RKO (cell line): ENCODE results near the gene IPO4.

Source experiments
- DNase-seq: peaks from one replicate; pipeline ENCODE4 v3.0.0-alpha.2; 2016; ENCODE audit warnings: low spot score

Gene IPO4

DNA sequence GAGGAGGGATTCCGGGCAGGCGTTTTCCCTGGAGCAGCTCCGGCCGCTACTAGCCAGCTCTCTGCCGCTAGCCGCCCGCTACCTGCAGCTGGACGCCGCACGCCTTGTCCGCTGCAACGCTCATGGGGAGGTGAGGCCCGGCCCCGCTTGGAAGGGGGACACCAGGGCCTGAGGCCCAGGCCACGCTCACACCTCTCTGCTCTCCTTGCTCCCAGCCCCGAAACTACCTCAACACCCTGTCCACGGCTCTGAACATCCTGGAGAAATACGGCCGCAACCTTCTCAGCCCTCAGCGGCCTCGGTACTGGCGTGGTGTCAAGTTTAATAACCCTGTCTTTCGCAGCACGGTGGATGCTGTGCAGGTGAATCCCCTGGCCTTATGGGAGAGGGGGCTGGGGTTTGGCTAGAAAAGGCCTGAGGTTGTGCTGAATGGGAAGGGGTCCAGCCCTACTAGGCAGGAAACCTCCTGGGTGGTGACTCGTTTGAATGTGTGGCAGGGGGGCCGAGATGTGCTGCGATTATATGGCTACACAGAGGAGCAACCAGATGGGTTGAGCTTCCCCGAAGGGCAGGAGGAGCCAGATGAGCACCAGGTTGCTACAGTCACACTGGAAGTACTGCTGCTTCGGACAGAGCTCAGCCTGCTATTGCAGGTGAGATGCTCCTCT, 40.7 kb downstream of the IPO4 start:
- peak; percentile 58 for DNase-seq

DNA sequence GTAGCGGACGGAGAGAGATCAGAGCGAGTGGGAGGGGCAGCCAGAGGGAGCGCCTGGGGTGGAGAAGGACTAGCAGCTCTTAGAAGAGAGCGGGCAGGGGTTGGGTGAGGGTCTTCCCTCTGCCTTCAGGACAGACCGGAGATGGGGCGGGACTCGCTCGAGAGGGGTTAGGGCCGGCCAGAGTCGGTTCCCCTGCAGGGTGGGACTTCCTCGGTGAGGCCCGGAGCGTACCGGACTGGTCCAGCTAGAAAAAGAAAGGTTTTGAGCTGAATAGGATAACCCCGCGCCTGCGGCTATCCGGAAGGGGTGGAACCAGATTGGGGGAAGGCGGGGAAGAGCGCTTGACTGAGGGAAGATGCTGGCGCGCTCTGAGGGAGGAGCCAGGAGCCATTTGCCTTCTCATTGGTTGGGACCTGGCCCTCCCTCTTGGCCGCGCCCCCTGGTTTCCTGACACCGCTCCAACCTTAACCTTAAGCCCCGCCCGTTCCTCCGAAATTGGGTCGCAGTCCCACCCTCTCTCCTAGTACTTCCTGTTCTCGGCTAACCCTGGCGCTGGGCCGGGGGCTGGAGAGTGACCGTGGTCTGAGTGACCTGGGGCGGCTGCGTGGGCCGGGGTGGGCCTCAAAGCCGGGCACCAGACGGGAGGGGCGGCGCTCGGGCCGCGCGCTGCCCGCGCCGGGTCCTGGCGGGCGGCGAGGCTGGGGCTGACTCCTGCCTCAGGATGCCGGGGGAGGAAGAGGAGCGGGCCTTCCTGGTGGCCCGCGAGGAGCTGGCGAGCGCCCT, 41.4 kb downstream of the IPO4 start, which contains the start of gene RNF31:
Gene RNF31, plus strand, starts transcription at position 521 of the 783 bp plus-strand sequence. Its CDS starts 201 bp downstream, at position 722.
- DNase-seq = peak; percentile 98

DNA sequence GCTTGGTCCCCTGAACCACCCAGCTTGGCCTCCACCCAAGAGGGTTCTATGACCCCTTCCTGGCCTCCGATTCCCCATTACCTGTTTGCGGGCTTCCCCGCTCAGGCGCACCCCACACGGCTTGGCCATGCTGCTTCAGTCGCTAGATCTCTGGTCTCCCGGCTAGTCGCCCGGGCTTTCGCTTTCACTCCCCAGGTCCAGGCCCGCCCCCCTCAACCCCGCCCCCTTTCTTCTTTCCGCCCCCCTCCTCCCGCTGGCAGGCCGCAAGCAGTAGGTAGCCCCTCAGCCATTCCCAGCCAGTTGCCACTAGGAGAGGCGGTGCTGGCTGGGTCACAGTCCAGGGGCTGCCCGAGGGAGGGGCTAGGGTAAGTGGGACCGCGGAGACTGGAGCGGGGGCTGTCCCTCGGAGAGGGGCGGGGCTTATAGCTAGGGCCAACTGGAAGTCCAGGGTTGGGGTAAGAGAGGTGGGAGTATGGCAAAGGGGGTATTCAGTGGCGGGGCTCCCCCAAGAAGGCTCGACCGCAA, 42.1 kb downstream of the IPO4 start, which contains the start of gene PSME2:
Gene PSME2, minus strand, starts transcription at position 158 of the 525 bp plus-strand sequence. Its CDS starts 29 bp downstream, at position 129.
- DNase-seq = peak; percentile 96

DNA sequence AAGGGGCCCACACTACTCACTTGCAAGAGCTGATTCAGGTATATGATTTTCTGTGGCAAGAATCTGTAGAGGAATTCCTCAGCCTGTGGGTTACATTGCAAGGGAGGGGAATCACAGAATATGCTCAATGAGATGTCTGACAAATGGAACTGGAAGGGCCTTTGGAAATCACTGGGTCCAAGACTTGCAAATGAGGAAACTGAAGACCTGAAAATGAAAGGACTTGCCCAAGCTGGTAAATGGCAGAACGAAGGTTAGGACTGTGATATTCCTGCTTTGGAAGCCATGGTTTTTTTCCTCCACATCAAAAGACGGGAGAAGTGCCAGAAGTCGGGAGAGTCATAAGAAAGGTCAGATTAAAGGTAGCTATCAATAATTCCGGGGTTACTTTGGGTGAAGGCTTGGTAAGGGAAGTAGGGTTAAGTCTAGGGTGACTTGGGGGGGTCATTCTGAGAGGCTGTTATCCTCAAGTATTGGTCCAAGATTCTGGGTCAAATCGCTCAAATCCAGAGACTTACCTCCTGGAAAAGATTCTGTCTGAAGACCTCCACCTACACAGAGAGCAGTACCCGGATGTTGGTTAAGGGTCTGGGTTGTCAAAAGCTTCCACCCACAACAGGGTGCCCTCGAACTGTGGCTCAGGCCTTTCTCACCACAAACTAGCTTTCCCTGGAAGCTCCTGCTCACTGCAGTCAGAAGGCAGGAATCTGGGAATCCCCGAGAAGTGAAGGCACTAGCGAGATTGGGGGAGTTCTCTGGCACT, 42.7 kb downstream of the IPO4 start:
- DNase-seq = peak; percentile 71

DNA sequence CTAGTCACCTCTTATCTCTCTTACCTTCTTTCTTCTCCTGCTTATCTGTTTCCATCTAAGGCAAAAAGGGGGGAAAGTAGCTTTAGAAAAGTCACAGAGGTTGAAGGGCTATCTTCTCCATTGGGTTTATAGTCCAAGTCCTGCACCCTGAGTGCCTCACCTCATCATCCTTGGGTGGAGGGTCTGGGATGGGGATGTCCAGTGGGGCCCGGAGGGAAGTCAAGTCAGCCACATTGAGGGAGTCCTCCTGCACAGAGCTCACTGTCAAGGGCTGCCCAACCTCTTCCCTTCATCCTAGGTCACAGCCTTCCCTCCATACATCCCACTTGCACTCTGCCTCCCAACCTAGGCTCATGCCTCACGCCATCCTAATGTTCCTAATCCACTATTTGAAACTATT, 43.4 kb downstream of the IPO4 start:
- DNase-seq = no peak

GRCh38 chr14:24144451-24144850, 44.2 kb downstream of the IPO4 start:
- no peak for DNase-seq

DNA sequence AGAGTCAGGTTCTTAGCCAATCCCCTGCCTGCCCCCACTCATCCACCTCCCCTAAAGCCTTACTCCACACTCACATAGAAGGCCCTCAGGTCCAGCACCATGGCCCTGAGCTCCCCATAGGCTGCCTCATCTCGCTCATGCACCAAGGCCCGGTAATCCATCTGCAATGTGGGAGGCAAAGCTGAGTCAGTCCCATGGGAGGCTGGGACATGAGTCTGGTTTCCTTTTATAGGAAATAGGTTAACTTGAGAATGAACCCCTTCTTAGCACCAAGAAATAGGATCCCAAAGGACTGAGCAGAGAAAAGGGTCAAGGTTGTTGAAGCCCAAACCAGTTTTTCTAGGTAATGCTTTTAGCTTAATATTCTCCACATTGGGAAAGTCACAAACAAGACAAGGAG, 45.1 kb downstream of the IPO4 start:
- DNase-seq = peak; percentile 57

GRCh38 chr14:24141097-24141880, 47.3 kb downstream of the IPO4 start, which contains the start of gene EMC9:
EMC9 (minus strand) TSS chr14:24141591; CDS start chr14:24141304, 287 bp downstream.
- peak; percentile 99 for DNase-seq

- DNase-seq = no peak
Measured at GRCh38 chr14:24139272-24139934, 49.2 kb downstream of the IPO4 start.

- no peak for DNase-seq
Measured at GRCh38 chr14:24138396-24139271, 50.0 kb downstream of the IPO4 start.

- DNase-seq = no peak
Measured at GRCh38 chr14:24137529-24138395, 50.9 kb downstream of the IPO4 start.

DNA sequence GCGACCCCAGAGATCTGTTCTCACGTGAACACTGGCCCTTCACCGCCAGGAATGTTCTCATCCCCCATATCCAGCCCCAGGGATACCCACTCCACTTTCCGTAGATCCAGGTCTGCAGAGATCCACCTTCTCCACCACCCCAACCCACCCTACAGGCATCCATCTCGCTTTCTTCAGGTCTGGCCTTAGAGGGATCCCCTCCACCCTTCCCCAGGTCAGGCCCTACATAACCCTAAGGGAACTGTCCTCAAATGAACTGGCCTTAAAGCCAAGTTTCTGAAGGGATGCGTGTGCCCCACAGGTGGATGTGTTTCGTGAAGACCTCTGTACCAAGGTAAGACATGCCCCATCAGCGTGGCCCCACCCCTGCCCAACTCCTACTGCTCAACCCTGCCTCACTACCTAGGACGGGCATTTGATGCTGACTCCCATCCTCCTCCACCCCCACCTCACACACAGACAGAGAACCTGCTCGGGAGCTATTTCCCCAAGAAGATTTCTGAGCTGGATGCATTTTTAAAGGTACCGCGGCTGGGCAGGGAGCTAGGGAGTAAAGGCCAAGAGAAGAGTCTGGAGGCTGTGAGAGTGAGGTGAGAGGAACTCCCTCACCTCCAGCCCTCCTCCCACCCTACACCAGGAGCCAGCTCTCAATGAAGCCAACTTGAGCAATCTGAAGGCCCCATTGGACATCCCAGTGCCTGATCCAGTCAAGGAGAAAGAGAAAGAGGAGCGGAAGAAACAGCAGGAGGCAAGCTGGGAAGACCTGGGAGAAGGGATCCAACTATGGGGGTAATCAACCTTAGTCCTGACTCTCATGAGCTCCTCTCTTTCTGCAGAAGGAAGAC, 51.7 kb downstream of the IPO4 start:
- DNase-seq = no peak

DNA sequence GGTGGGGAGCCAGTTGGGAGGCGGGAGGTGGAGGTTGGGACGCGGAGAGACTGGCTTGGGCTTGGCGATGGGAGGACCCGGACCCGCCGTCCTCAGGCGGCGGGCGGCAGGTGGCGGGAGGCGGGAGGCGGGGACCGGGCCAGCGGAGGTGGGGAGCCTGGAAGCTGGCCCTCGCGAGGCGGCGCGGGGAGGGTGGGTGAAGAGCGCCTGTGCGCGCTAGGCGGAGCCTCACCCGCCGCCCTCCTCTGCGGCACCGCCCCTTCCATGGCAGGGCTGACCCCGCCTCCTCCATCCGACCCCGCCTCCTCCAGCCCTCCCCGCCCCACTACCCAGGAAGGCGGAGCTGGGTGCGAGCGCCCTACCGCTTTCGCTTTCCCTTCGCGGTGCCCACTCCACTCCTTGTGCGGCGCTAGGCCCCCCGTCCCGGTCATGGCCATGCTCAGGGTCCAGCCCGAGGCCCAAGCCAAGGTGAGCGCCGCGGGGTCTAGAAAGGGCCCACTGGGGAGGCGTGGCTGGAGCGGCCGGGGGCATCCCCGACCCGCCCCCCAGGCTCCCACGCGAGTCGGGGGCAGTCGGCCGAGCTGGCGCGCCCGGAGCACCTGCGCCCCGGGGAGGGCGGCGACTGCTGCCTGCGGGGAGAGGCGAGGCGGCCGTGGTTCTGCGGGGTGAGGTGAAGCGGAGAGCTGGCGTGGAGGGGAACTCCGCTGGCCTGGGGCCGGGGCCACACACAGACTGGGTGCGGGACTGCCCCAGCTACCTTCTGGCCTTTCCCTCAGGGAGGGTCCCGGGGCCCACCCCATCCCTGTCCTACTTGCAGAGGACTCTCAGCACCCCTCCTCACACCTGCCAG, 52.6 kb downstream of the IPO4 start, which contains the start of gene PSME1:
Gene PSME1, plus strand, starts transcription at position 361 of the 850 bp plus-strand sequence. Its CDS starts 69 bp downstream, at position 430.
- DNase-seq = peak; percentile 87

DNA sequence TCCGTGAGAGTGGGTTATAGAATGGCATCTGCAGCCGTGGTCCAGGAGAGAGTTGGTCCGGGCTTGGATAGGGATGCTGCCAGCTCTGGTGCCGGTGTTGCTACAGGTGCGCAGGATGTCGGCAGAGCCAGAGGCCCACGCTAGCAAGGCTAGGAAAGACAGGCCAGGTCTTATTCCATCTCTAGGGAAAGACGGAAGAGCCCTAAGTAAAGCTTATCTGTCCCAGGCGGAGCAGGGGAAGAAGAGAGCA, 53.1 kb downstream of the IPO4 start:
- DNase-seq = no peak

- no peak for DNase-seq
Measured at GRCh38 chr14:24133735-24134134, 54.9 kb downstream of the IPO4 start.

DNA sequence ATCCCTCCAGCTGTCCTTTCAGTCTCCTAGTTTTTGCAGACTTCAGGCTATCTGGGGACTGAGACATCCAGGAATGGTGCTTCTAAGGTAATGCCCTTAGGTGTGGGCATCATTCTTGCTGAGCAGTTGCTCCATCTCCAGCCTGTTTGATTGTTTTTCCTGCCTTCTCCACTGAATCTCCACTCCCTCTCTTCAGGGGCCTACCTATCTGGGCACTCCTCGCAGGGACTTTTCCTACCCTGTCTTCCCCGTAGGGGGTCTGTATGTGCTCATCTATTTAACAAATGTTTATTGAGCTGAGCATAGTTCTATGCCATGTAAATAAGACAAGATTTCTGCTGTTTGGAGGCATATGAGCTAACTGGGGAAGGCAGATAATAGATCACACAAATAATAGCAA, 55.6 kb downstream of the IPO4 start:
- DNase-seq = no peak

- DNase-seq = no peak
Measured at GRCh38 chr14:24132061-24132685, 56.4 kb downstream of the IPO4 start.
